GM18520 (cell line): Measurements from ENCODE around the gene ECPAS.
A peak's percentile ranks its signal among the peaks of the same experiment; 100 is the strongest.
"Not testable (repeated sequence)": the region's sequence is repeated elsewhere in the genome, so short reads cannot be mapped to it uniquely, and the experiment has no call there.

ENCODE experiments used
- ATAC-seq: cut with Tn5 transposase; IDR thresholded peaks from one replicate; pipeline ENCODE4 v1.9.1; 2021; ENCODE audit not compliant: unreplicated experiment

ECPAS gene

DNA sequence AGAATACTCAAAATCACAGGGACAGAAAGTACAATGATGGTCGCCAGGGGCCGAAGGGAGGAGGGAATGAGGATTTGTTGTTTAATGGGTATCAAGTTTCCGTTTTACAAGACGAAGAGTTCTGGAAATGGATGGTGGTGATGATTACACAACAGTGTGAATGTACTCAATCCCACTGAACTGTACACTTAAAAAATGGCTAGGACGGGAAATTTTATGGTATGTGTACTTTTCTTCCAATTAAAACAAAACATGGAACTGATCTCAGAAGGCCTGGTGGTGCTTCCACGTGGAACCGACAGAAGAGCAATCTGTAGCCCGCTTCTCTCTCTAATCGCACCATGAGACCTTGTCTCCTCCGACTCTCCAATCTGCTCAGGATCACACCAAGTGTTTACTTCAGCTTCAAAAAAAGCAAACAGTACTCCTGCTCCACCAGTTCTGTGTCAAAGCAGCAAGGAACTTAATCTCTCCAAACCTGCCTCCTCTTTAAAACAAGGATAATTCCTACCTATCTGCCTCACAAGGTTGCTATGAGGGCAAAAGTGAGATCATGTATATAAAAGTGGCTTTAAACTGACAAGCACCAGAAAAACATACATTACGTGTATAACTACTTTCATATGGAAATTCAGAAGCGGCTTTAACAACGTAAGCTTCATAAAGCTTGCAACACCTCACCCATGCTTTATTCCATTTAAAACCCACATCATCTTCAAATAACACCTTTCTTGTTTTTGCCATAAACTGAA lies 2.1 kb downstream of the ECPAS start:
- no peak for ATAC-seq

DNA sequence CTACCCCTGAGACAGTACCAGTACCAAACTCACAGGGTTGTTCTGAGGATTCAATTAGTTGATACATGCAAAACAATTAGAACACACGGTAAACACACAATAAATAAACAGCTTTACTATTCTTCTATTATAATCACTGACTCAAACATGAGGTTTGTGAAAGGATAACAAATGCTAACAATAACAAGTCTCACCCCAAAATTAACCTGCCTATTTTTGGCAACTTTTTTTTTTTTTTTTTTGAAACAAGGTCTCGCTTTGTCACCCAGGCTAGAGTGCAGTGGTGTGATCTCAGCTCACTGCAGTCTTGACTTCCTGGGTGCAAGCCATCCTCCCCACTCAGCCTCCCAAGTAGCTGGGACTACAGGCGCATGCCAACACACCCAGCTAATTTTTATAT lies 6.5 kb downstream of the ECPAS start:
- ATAC-seq, result no peak

- ATAC-seq, result no peak
These were observed 9.0 kb downstream of the ECPAS start for GRCh38 chr9:111475195-111475594.

- no peak for ATAC-seq
These were observed 9.8 kb downstream of the ECPAS start for GRCh38 chr9:111474385-111474784.

DNA sequence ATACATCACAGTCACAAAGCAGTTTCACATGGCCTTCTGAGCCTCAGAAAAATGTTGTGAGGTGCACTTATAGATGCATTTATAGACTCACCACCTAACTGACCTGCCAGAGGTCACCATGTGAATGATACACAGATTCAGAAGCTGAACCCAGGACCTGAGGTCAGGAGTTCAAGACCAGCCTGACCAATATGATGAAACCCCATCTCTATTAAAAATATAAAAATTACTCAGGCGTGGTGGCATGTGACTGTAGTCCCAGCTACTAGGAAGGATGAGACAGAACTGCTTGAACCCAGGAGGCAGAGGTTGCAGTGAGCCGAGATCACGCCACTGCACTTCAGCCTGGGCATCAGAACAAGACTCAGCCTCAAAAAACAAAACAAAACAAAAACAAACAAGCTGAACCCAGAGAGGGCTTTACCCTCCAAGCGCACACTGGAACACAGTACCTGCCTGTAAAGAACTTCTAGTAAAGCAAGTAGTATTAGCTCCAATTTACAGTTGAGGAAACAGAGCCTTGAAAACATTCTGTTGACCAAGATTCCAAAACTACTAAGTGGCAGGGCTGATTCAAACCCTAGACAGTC lies 16.3 kb downstream of the ECPAS start:
- ATAC-seq, result no peak

DNA sequence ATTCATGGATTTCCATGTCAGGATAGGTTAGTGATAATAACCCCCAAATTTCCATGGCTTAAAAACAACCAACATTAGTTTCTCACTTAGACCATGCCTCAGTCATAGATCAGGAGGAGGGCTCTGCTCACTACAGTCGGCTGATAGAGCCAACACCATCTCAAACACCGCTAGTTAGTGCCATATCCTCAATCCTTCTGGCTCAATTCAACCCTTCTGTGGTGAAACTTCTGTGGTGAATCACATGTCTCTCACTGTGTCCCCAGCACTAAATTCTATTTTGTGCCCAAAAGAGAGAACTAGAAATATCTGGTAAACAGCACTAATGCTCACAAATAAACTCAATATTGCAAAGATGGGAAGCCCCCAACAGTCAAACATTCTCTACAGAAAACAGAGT lies 21.1 kb downstream of the ECPAS start:
- no peak for ATAC-seq

DNA sequence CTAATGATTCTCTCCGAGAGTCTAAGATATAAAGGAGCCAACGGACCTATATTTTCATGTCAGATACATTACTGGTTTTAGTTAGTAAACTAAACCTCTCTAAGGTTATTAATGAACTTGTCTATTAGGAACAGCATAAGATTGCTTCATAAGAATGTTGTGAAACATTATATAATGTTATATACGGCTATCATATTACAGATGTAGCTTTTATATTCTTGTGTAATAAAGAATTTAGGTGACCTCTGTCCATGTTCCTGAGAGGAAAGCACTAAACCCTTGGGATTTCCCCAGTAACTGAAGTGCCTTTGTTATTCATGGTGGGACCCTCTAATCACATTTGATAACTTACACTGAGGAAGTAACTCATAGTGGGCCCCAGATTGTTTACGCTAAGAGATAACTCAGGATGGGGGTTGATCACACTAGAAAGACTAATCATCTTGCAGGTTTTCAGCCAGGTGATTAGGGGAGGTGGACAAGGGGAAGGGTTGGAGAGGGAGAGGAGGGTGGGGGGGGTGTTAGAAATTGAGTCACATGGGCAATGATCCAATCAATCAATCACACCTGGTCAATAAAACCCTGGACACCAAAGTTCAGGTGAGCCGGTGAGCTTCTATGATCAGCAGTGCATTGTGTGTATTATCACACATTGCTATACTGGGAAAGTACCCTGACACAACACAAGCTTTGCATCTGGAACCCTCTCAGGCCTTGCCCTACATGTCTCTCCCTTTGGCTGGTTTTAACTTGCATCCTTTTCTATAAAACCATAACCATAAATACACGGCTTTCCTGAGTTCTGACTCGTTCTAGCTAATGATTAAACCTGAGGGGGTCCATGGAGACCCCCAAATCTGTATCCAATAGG lies 25.8 kb downstream of the ECPAS start:
- peak; percentile 67 for ATAC-seq

DNA sequence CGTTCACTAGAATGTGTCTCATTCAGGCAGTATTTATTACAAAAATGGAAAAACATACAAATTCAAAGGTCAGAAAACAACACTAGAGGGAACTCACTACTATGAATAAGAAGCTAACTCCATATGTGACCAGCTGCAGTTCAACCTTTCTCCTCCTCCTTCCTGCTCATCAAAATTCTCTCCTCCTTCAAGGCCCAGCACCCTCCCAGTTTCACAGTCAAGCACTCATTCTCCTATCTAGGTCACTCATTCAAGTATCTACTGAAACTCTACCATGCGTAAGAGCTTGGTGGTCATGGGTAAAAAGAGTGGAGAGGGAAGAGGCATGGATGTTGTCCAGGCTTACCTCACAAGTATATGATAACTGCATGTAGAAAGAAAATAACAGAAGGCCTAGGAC lies 27.7 kb downstream of the ECPAS start:
- ATAC-seq, result no peak

GRCh38 chr9:111455638-111456037 lies 28.5 kb downstream of the ECPAS start:
- ATAC-seq, result no peak

DNA sequence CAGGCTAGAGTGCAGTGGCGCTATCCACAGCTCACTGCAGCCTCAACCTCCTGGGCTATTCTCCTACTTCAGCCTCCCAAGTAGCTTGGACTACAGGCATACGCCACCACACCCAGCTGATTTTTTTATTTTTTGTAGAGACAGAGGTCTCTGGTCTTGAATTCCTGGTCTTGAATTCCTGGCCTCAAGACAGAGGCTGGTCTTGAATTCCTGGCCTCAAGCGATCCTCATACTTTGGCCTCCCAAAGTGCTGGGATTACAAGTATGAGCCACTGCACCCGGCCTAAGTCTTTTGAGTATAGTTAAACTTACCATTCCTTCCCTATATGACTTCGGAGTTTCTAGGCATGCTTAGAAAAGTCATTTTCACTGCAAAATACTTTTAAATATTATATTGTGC lies 29.4 kb downstream of the ECPAS start:
- no peak for ATAC-seq

GRCh38 chr9:111451570-111451969 lies 32.6 kb downstream of the ECPAS start:
- ATAC-seq, result no peak

DNA sequence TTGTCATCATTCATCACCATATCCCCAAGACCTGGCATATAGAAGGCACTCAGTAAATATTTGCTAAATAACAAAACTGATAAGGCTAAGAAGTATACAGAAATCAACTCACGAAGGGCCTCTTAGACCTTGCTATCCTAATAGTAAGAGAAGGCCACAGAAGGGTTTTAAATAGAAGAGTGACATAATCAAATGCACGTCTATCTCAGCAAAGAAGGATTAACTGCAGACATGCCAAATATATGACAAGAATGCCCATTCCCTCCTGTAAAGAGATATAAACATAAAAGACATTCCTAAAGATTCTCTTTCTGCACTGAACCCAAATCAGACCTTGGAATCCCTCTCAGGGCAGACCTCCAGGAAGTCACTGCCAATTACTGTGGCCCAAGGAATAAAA lies 34.1 kb downstream of the ECPAS start:
- ATAC-seq, result no peak

GRCh38 chr9:111449705-111450104 lies 34.5 kb downstream of the ECPAS start:
- ATAC-seq, result no peak

- not testable (repeated sequence) for ATAC-seq
These were observed 38.4 kb downstream of the ECPAS start for GRCh38 chr9:111445799-111446198.

GRCh38 chr9:111443454-111443853 lies 40.7 kb downstream of the ECPAS start:
- ATAC-seq, result no peak

DNA sequence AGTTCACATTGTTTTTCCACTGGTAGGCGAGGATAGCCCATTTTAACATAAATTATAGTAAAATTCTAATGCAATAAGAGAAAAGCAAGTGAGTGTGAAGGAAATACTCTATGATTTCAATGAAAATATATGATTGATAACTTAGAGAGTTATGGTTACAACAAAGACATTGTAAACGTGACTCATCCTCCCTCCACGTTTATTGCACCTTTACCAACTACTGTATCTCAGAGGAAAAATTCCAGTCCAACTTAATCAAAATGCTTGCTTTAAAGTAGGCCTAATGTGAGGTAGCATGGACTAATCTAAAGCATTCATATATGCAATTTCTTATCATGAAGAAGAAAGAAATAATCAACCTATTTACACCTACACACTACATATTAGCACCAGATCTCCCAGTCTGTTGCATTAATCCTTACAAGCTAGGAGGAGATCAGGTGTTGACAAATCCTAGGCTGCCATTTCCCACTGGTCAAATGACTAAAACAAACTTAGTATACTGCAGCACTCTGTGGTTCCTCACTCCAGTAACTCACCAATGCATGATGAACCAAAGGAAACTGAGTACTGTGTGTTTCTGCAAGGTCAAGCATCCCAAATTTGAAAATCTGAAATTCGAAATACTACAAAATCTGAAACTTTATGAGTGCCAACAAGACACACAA lies 41.7 kb downstream of the ECPAS start:
- no peak for ATAC-seq

- ATAC-seq, result no peak
These were observed 44.0 kb downstream of the ECPAS start for GRCh38 chr9:111440226-111440625.

GRCh38 chr9:111438541-111439235 lies 45.5 kb downstream of the ECPAS start:
- ATAC-seq, result no peak

DNA sequence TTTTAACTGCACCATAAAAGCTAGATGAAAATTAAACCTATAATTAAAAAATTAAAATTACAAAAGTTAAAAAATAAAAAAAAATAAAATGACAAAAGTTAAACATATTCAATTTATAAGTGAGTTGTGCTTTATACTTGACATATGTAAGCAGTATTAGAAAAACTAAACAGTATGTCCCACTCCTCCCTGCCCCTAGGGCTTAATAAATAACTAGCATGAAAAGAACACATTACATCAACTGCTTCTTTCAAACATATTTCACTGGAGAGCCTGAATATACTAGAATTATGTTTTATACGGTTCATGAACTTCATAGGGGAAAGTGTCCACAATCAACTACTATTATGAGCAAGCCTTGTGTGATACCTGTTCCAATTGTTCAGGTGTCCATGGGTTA lies 47.6 kb downstream of the ECPAS start:
- ATAC-seq, result no peak

DNA sequence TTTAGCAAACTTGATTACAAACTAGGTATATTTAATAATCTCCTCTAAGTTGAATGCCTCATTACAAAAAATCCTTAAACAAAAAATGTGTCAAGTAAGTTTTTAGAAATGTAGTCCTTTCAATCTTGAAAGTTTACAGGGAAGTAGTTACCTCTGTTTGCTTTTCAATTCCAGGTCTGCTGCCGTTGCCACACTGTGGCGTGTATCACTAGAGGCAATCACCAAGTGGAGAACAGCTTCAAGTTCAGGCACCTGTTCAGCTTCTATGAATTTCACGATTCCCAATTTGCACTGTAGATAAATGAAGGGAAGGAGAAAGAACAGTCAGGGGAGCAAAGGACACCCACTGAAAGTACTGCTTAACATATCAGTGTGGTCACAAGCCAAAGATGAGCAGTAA lies 51.1 kb downstream of the ECPAS start:
- no peak for ATAC-seq

DNA sequence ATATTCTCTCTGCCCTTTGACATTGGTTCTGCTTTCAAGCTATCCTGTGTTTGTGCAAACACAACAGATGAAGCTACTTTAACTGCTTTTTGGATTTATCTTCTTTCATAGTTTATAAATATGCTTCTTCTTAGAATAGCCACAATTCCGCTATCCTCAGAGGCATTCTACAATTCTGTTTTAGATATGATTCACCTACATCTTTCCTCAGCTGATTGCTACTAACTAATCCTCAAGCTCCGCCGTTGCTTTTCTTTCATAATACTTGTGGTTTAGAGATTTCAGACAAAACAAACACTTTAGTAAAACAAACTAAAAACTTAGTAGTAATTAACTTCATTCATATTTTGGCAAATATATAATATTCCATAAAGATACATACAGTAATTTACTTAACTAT lies 52.5 kb downstream of the ECPAS start:
- no peak for ATAC-seq
